Suppressor macrophage treated with lipopolysaccharide for 1 hour (primary cell): Measurements from ENCODE around the gene SLC7A5.
"Not testable (repeated sequence)": the region's sequence is repeated elsewhere in the genome, so short reads cannot be mapped to it uniquely, and the experiment has no call there.

Source experiments
- DNase-seq, 3 donors: peaks; one replicate each; pipeline ENCODE4 v3.0.0-alpha.2; 2020 to 2022

The SLC7A5 gene

GRCh38 chr16:87831421-87832136, 37.7 kb downstream of the SLC7A5 start:
- no peak for DNase-seq

GRCh38 chr16:87830673-87831420, 38.5 kb downstream of the SLC7A5 start:
- no peak for DNase-seq

GRCh38 chr16:87829988-87830672, 39.2 kb downstream of the SLC7A5 start:
- DNase-seq, result no peak

GRCh38 chr16:87829622-87829980, 39.7 kb downstream of the SLC7A5 start:
- DNase-seq, result no peak

GRCh38 chr16:87828907-87829621, 40.2 kb downstream of the SLC7A5 start:
- DNase-seq, result no peak

- DNase-seq, result no peak
These were observed 41.0 kb downstream of the SLC7A5 start for GRCh38 chr16:87828071-87828906.

GRCh38 chr16:87827588-87827915, 41.8 kb downstream of the SLC7A5 start:
- DNase-seq, result not testable (repeated sequence)

GRCh38 chr16:87826798-87827587, 42.3 kb downstream of the SLC7A5 start:
- DNase-seq, result peak in 2 of 3 donors; percentile 34 to 50

GRCh38 chr16:87826407-87826797, 42.9 kb downstream of the SLC7A5 start:
- not testable (repeated sequence) for DNase-seq

- DNase-seq, result not testable (repeated sequence)
These were observed 43.5 kb downstream of the SLC7A5 start for GRCh38 chr16:87825842-87826120.

- no peak for DNase-seq
These were observed 44.1 kb downstream of the SLC7A5 start for GRCh38 chr16:87824991-87825841.

GRCh38 chr16:87824016-87824990, 45.0 kb downstream of the SLC7A5 start:
- no peak for DNase-seq

GRCh38 chr16:87823181-87823929, 46.0 kb downstream of the SLC7A5 start:
- no peak for DNase-seq

- DNase-seq, result no peak
These were observed 47.0 kb downstream of the SLC7A5 start for GRCh38 chr16:87822108-87822970.

- DNase-seq, result no peak
These were observed 47.8 kb downstream of the SLC7A5 start for GRCh38 chr16:87821376-87822107.

- DNase-seq, result no peak
These were observed 49.3 kb downstream of the SLC7A5 start for GRCh38 chr16:87819983-87820382.

GRCh38 chr16:87819282-87819681, 50.0 kb downstream of the SLC7A5 start:
- no peak for DNase-seq
